Ramos (cell line): ENCODE results near the gene PRSS21.

ENCODE experiments used
- in situ Hi-C: fragments of 300-500 bp; cut with MboI; formaldehyde crosslinking; loops from one replicate; pipeline ENCODE4 v1.14.3; 2022; ENCODE audit warnings: low sequenced_read_pairs; ENCODE audit not compliant: unreplicated experiment

PRSS21 gene

GRCh38 chr16:2821487-2822157, 4.6 kb downstream of the PRSS21 start:
- in situ Hi-C loops: no loop called here

DNA sequence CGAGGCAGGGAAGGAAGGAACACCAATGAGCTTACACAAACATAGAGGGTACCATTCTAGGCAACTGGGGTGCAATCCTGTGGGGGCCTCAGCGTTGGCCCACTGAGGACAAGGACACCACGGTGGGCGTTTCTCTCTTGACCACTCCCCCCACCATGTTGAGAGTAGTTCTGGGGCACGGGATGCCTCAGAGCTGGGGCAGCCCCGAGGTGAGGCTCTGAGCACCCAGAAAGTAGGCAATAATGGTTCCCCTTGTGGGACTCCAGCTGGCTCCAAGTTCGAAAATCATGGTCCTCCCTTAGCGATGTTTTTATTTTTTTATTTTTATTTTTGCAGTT, 5.1 kb downstream of the PRSS21 start:
- in situ Hi-C loops: no loop called here

GRCh38 chr16:2822496-2822895, 5.5 kb downstream of the PRSS21 start:
- in situ Hi-C loops: no loop called here

DNA sequence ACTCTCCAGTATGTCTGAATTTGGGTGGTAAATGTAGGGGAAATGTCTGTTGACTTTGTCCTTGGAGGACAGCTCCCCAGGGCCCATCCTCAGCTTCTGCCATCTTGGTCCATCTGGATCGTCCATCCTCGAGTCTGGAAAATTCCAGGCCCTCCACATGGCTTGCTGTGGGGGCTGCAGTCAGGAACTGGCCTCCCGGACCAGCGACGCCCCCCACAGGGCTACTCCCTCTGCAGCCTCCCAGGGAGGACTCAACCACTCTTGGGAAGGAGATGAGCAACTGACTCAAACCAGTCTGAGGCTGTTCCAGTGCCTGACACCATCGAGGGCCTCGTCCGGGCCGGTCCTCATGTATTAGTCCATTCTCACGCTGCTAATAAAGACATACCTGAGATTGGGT, 7.6 kb downstream of the PRSS21 start:
- in situ Hi-C loops: no loop called here

DNA sequence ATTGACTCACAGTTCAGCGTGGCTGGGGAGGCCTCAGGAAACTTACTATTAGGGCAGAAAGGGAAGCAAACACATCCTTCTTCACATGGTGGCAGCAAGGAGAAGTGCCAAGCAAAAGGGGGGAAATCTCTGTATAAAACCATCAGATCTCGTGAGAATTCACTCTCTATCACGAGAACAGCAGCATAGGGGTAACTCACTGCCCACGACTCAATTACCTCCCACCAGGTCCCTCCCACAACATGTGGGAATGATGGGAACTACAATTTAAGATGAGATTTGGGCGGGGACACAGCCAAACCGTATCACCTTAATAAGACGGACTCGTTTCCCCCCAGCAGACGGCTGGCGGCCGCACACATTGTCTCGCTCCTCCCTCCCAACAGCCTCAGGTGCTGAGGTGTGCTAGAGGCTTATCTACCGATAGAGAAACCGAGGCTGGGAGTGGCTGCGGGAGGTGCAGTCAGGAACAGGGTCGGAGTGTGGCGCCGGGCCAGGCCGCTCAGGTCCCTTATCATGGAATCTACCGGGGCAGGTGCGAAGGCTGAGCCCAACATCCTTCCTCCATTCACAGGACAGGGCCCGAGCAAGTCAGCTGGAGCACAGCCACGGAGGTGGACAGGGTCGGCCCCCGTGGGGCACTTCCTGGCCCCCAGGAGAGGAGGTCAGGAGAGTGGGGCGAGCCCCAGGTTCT, 8.2 kb downstream of the PRSS21 start:
- in situ Hi-C loops: no loop called here

DNA sequence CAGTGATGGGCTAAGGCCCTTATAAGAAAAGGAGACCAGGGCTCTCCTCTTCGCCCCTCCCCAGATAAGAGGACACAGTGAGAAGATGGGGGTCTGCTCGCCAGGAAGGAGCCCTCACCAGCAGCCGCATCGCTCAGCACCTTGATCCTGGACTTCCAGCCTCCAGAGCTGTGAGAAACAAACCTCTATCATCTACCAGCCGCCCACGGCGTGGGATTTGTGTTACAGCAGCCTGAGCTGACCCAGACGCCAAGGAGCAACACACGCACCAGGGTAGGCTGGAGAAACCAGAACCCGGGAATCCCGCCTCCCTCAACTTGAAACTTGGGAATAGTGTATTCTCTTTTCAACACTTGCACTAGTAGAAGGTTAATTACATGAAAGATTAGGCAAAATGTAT, 8.9 kb downstream of the PRSS21 start:
- in situ Hi-C loops: no loop called here

GRCh38 chr16:2826591-2827373, 9.7 kb downstream of the PRSS21 start:
- in situ Hi-C loops: no loop called here

DNA sequence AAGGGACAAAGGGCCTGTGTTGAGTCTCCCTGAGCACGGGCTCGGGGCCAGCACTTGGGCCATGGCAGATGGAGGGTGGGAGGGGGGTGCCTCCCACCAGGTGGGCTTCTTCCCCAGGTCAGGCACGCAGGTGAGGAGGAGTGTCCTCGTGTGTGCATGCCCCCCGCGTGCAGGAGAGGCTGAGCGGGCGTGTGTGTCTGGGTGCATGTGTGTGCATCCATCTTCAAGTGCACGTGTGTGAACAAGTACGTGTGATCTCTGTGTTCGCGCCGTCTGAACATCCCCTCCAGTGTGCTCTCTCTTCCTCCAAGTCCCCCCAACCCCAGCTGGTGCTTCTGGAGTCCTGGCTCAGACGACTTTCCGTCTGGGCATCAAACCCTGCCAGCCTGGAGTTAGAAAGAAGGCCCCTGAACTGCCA, 10.3 kb downstream of the PRSS21 start:
- in situ Hi-C loops: no loop called here

DNA sequence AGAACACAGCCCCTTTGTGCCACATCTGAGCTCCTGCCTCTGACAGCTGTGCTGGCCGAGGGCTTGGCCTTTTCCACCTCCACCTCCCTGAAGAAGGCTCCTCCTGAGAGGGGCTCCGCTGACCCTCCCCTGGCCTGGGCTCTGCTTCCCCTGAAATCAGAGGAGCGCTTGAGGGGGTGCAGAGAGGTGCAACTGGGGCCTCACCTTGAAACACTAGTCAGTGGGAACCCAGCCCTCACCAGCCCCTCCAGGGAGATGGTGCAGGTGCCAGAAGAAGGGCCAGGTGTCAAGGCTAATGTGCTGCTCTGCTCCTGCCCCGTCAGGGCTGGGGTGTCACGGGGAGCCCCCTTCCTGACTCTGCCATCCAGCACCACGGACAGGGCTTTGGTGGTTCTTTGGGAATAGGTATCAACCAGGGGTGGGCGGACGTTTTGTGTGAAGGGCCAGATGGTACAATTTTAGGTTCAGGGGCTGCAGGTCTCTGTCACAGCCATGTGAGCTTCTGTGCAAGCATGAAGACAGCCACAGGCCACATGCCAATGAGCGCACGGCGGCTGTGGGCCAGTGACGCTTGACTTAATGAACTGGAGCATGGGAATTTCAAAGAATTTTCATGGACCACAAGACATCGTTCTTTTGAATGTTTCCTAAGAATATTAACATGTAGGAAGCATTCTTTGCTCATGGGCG, 10.9 kb downstream of the PRSS21 start:
- in situ Hi-C loops: no loop called here

- in situ Hi-C loops: no loop called here
These were observed 11.4 kb downstream of the PRSS21 start for GRCh38 chr16:2828521-2828840.

GRCh38 chr16:2828876-2829430, 11.9 kb downstream of the PRSS21 start:
- in situ Hi-C loops: no loop called here

GRCh38 chr16:2829501-2830354, 12.7 kb downstream of the PRSS21 start, which contains the start of gene ZG16B:
TSS of gene ZG16B (plus strand) at chr16:2830303. CDS start at chr16:2830442, 139 bp downstream.
- in situ Hi-C loops: no loop called here

DNA sequence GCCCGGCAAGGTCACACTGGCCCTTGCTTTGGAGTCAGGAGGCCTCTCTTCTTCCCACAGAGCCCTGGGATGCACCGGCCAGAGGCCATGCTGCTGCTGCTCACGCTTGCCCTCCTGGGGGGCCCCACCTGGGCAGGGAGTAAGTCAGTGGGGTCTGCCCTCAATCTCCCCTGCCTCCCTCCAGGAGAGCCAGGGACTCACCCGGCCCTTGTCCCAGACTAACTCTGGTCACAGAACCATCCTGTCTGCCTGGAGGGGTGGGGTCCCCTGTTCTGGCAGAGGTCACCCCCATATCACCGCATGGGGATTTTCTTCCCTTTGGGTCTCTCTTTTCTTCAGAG, 13.3 kb downstream of the PRSS21 start:
- in situ Hi-C loops: no loop called here

GRCh38 chr16:2831203-2831602, 14.2 kb downstream of the PRSS21 start:
- in situ Hi-C loops: no loop called here

DNA sequence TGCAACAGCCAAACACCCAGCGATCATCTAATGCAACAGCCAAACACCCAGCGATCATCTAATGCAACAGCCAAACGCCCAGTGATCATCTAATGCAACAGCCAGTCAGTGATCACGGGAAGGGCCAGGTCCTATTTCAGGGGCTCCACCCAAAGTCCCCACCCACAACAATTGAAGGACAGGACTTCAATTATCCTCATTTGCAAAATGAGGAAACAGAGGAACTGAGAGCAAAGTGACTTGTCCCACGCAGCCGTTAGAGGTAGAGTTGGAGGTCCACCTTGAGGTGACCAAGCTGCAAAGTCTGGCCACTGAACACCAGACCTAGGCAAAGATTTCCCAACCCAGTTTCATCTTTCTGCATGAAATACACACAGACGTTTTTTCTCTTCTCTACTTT, 16.7 kb downstream of the PRSS21 start:
- in situ Hi-C loops: no loop called here

- in situ Hi-C loops: no loop called here
These were observed 17.9 kb downstream of the PRSS21 start for GRCh38 chr16:2834968-2835367.

DNA sequence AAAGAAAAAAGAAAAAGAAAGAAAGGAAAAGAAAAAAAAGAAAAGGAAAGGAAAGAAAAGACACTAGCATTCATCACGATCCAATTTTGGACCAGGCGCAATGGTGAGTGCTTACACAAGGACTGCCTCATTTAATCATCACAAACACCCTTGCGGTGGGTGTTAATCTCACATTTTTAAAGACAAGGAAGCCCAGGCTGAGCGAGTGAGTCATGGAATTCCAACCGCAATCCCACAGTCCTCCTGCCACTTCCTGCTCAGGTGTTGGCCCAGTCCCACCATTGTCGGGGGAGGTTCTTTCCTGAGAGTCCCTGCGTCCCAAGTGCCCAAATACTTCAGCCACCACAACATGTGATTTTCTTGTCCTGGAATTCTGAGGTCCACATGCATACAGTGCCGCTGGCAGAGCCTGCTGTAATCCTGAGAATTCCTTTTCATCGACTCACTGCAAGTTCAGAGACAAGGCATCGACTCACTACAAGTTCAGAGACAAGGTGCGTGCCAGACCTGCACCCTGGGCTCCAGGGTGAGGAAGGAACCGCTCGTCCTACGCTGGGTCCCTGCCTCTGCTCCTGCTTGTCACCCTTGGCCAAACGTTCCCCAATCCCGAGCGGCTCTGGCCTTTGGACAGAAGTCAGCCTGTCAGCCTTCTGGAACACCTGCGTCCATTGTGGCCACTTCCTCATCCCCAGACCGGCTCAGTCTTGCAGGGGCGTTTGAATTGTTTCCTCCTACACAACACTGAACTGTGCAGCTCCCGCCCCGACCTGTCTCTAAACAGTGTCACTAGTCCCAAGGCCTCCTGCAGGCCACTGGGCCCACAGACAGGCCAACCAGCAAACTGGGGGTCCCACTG, 18.8 kb downstream of the PRSS21 start:
- in situ Hi-C loops: no loop called here

GRCh38 chr16:2836646-2837508, 19.8 kb downstream of the PRSS21 start:
- in situ Hi-C loops: no loop called here
